ENCODE measurements around the gene B3GAT2. TPM values are rescaled to one million over a fixed set of nuclear protein-coding genes. Genes with fewer than 3 reads are reported as not detected.

Gene B3GAT2
- polyA plus RNA-seq, 1 of the 3 experiments (the other 2 are of a cell fraction) = under 0.01 TPM

DNA sequence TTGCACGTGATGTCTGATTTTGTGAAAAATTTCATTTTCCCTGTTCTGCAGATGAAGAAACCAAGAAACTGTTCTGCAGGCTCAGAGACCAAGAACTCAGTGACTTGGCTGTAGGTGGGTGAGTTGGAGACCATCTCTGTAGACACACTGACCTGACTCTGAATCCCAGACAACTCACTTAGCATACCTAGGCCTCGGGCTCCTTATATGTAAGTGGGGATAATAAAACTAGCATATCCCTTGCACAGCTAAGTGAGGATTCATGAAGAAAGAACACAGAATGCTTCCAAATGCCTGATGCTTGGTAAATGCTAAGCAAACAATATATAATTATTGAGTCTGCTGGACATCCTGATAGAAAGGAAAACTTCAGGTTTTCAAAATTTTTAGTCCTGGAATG, 70.8 kb downstream of the B3GAT2 start (continued):
- TF ChIP-seq NFIC (IDR thresholded peaks at IDR 0.05; ENCODE audit: borderline replicate concordance) = no peak
- TF ChIP-seq YY1 (IDR thresholded peaks at IDR 0.05; ENCODE audit: low read depth) = no peak
- TF ChIP-seq MXI1 (IDR thresholded peaks at IDR 0.05; ENCODE audit: low read depth, low read length) = no peak
- TF ChIP-seq EP300 (IDR thresholded peaks at IDR 0.05; ENCODE audit: borderline replicate concordance in 1 of 2, low read depth in 1 of 2, low read length in 1 of 2) = no peak

DNA sequence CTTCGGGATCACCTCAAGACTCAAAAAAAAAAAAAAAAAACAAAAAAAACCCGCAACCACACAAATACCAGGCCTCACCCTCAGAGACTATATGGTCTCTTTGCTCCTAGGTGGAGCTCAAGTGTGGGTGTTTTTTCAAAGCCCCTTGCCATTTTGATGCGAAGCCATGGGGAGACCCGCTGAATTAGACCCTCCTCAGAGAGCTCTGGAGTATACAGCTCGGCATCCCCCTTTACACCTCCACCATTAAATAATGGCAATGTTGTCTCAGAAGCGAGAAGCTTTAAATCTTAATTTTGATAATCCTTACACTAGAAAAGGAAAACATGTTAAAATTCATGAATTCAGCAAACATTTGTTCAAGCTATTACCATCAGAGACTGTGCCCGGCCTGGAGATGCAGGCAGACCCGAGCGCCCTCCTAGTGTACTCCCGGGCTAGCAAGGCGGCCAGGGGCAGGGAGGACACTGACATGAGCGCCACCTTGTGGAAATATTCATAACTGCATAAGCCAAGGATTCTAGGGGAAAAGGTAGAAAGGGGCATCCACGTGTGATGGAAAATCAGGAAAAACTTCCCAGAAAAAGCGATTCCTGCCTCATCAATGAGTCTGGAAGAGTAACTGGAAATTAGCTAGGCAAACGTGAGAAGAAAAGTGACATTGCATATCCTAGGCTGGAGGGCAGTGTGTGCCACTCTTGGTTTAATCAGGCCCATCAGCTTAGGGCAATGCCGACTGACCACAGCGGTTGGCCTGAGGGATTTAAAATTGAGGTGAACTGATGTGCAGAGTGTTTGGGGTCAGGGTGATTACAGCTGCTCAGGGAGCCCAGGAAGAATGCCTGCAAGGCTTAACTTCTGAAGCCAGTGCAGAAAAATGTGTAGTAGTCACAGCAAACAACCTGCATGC, 72.5 kb downstream of the B3GAT2 start:
- H3K9me3 ChIP-seq = no peaks in the 10 kb centered on the region
- no peaks in the 10 kb centered on the region; the same call in 1 of the 2 replicates for H3K27me3 ChIP-seq (ENCODE audit: insufficient read depth)
- ChIA-PET CTCF (interaction anchor here (0.5 to 3.9 kb wide), 63 partner anchors 8 to 663 kb away, joined by 3 to 163 read pairs (median 4); partner anchors contain the start of genes B3GAT2 and SMAP1), POLR2A (no interaction called here)
- no peaks in the 10 kb centered on the region for H3K4me1 ChIP-seq (ENCODE audit: control insufficient read depth in 1 of 2, insufficient read depth in 2 of 2, low read depth in 1 of 2, low read length in 1 of 2)
- no peak overlapping the region for H3K27ac ChIP-seq (ENCODE audit: low read depth in 2 of 2, low read length in 1 of 2)
- no peaks in the 10 kb centered on the region for H3F3A ChIP-seq (replicated peaks; ENCODE audit: insufficient read depth)
- no peaks in the 10 kb centered on the region for H3K79me2 ChIP-seq (ENCODE audit: insufficient read depth)
- no peaks in the 10 kb centered on the region for H4K20me1 ChIP-seq (ENCODE audit: insufficient read depth)
- DNase-seq = peak; percentile 84
- H2AFZ ChIP-seq (ENCODE audit: low read depth) = no peak overlapping the region
- H3K9ac ChIP-seq = no peak overlapping the region
- H3K4me2 ChIP-seq = no peak overlapping the region
- no peaks in the 10 kb centered on the region for H3K9me2 ChIP-seq
- H3K4me3 ChIP-seq (ENCODE audit: low read depth in 2 of 2, low read length in 1 of 2) = no peak overlapping the region
- peak; percentile 93 for TF ChIP-seq RAD21 (IDR thresholded peaks at IDR 0.05; ENCODE audit: low read length)
- TF ChIP-seq, protein P1, sequence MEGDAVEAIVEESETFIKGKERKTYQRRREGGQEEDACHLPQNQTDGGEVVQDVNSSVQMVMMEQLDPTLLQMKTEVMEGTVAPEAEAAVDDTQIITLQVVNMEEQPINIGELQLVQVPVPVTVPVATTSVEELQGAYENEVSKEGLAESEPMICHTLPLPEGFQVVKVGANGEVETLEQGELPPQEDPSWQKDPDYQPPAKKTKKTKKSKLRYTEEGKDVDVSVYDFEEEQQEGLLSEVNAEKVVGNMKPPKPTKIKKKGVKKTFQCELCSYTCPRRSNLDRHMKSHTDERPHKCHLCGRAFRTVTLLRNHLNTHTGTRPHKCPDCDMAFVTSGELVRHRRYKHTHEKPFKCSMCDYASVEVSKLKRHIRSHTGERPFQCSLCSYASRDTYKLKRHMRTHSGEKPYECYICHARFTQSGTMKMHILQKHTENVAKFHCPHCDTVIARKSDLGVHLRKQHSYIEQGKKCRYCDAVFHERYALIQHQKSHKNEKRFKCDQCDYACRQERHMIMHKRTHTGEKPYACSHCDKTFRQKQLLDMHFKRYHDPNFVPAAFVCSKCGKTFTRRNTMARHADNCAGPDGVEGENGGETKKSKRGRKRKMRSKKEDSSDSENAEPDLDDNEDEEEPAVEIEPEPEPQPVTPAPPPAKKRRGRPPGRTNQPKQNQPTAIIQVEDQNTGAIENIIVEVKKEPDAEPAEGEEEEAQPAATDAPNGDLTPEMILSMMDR (IDR thresholded peaks at IDR 0.05) = peak; percentile 92
- TF ChIP-seq JUND (IDR thresholded peaks at IDR 0.05) = no peak
- no peak for TF ChIP-seq GABPA (IDR thresholded peaks at IDR 0.05; ENCODE audit: low read depth)
- 0 out of 2 replicates have a peak, but pooled peaks have one; percentile 25 for TF ChIP-seq MXI1 (IDR thresholded peaks at IDR 0.05; ENCODE audit: low read depth, low read length)
- peak; percentile 96 for TF ChIP-seq SMC3 (IDR thresholded peaks at IDR 0.05; ENCODE audit: low read depth, low read length)
- WGBS (ENCODE audit: low lambda C conversion rate) = 44% methylated on average over 16 of the region's 17 CpGs
- H3K36me3 ChIP-seq (replicated peaks in 1 of 2; ENCODE audit: control insufficient read depth in 1 of 2, insufficient read depth in 2 of 2, low read length in 1 of 2) = no peaks in the 10 kb centered on the region

DNA sequence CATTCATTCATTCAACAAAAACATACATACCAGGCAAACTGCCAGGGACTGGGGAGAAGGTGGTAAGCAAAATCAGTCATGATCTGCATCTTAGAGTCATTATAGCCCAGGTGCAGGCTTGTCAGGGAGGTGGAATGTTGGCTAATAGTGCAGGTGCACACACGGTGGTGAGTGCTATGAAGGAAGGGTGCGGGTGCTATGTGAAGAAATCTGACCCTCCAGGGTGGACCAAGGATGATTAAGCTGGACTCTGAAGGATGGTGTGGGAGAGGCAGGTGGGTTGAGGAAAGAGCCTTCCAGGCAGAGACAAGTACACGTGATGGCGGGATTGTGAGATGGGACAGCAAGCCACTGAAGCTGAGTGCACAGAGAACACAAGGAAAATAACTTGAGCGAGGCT, 77.4 kb downstream of the B3GAT2 start:
- Histone ChIP-seq H4K20me1 (ENCODE audit: insufficient read depth) (no peaks in the 10 kb centered on the region), H3K27me3 (ENCODE audit: insufficient read depth) (no peaks in the 10 kb centered on the region; the same call in 1 of the 2 replicates), H3K9me2 (no peaks in the 10 kb centered on the region), H3K4me2 (no peak overlapping the region), H3K4me1 (ENCODE audit: control insufficient read depth in 1 of 2, insufficient read depth in 2 of 2, low read depth in 1 of 2, low read length in 1 of 2) (no peaks in the 10 kb centered on the region; a peak in 1 of 4 replicates), H2AFZ (ENCODE audit: low read depth) (no peak overlapping the region), H3K9ac (no peak overlapping the region), H3K36me3 (replicated peaks in 1 of 2; ENCODE audit: control insufficient read depth in 1 of 2, insufficient read depth in 2 of 2, low read length in 1 of 2) (no peaks in the 10 kb centered on the region), H3K27ac (ENCODE audit: low read depth in 2 of 2, low read length in 1 of 2) (no peak overlapping the region), H3K4me3 (ENCODE audit: low read depth in 2 of 2, low read length in 1 of 2) (no peak overlapping the region), H3K79me2 (ENCODE audit: insufficient read depth) (no peaks in the 10 kb centered on the region), H3F3A (replicated peaks; ENCODE audit: insufficient read depth) (no peaks in the 10 kb centered on the region), H3K9me3 (no peaks in the 10 kb centered on the region)
- POLR2A ChIA-PET = no interaction called here
- no peak for TF ChIP-seq TAF1 (IDR thresholded peaks at IDR 0.05; ENCODE audit: borderline replicate concordance, low read depth, low read length)
- TF ChIP-seq, protein P1 (IDR thresholded peaks at IDR 0.05) = no peak
- TF ChIP-seq, protein P2, sequence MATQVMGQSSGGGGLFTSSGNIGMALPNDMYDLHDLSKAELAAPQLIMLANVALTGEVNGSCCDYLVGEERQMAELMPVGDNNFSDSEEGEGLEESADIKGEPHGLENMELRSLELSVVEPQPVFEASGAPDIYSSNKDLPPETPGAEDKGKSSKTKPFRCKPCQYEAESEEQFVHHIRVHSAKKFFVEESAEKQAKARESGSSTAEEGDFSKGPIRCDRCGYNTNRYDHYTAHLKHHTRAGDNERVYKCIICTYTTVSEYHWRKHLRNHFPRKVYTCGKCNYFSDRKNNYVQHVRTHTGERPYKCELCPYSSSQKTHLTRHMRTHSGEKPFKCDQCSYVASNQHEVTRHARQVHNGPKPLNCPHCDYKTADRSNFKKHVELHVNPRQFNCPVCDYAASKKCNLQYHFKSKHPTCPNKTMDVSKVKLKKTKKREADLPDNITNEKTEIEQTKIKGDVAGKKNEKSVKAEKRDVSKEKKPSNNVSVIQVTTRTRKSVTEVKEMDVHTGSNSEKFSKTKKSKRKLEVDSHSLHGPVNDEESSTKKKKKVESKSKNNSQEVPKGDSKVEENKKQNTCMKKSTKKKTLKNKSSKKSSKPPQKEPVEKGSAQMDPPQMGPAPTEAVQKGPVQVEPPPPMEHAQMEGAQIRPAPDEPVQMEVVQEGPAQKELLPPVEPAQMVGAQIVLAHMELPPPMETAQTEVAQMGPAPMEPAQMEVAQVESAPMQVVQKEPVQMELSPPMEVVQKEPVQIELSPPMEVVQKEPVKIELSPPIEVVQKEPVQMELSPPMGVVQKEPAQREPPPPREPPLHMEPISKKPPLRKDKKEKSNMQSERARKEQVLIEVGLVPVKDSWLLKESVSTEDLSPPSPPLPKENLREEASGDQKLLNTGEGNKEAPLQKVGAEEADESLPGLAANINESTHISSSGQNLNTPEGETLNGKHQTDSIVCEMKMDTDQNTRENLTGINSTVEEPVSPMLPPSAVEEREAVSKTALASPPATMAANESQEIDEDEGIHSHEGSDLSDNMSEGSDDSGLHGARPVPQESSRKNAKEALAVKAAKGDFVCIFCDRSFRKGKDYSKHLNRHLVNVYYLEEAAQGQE (IDR thresholded peaks at IDR 0.05; ENCODE audit: low read depth, low read length) = no peak
- TF ChIP-seq FOXJ3 (CRISPR knock-in tag; IDR thresholded peaks at IDR 0.05) = no peak
- TF ChIP-seq MEF2A (IDR thresholded peaks at IDR 0.05; ENCODE audit: borderline replicate concordance, low read depth) = no peak
- TF ChIP-seq, protein P3, sequence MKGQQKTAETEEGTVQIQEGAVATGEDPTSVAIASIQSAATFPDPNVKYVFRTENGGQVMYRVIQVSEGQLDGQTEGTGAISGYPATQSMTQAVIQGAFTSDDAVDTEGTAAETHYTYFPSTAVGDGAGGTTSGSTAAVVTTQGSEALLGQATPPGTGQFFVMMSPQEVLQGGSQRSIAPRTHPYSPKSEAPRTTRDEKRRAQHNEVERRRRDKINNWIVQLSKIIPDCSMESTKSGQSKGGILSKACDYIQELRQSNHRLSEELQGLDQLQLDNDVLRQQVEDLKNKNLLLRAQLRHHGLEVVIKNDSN (IDR thresholded peaks at IDR 0.05; ENCODE audit: borderline replicate concordance, low read depth) = no peak
- no peak for TF ChIP-seq TCF12 (IDR thresholded peaks at IDR 0.05)
- TF ChIP-seq YY1 (IDR thresholded peaks at IDR 0.05; ENCODE audit: low read depth) = no peak
- 66% methylated on average over 5 of the region's 5 CpGs for WGBS (ENCODE audit: low lambda C conversion rate)
- DNase-seq = no peak
- CTCF ChIA-PET = interaction anchor here (1.4 kb wide), 1 partner anchor 173 kb away, joined by 5 read pairs; no protein-coding TSS in a partner anchor

Data from SK-N-SH (cell line).